Endothelial cell of umbilical vein (primary cell): ENCODE data around the gene STRA6. TPM values are rescaled to one million over a fixed set of nuclear protein-coding genes. Genes with fewer than 3 reads are reported as not detected.
A peak's percentile ranks its signal among the peaks of the same experiment; 100 is the strongest.

Experiments
- BruUV-seq: library from RNA; stranded (reverse); fragments of 400-500 nt; replicated peaks from 2 replicates; lab custom pipeline; 2021; lab: Mats Ljungman, UMichigan
- CTCF ChIA-PET: fragments of 300-600, 350-600 bp; sonication (Branson Sonifier 250); formaldehyde crosslinking; loops from one replicate; lab custom pipeline; 2021; ENCODE audit warnings: antibody characterized with exemption, inconsistent platforms; lab: Charles Lee
- POLR2A ChIA-PET: fragments of 300-600, 350-600 bp; sonication (Branson Sonifier 250); formaldehyde crosslinking; loops from one replicate; lab custom pipeline; 2021; ENCODE audit warnings: antibody characterized with exemption, inconsistent platforms; lab: Charles Lee
- DNase-seq: peaks from one replicate; pipeline ENCODE4 v3.0.0-alpha.2; 2011; ENCODE audit warnings: low read depth, low spot score
- FAIRE-seq: peaks from 2 replicates; lab custom pipeline; 2011; peaks lifted over from hg19 to GRCh38; lab: Jason Lieb, UNC
- H2AFZ ChIP-seq: 2 replicates; pipeline ENCODE4 v1.6.0; 2012; ENCODE audit warnings: low read depth, low read length, control low read depth, inconsistent platforms
- H3K27ac ChIP-seq: 2 replicates; pipeline ENCODE4 v1.5.1; 2011; ENCODE audit warnings: low read depth, mild to moderate bottlenecking, control low read depth, low read length, moderate library complexity; ENCODE audit not compliant: insufficient read depth
- H3K27me3 ChIP-seq, 2 experiments: 2 replicates each; pipeline versions ENCODE4 v1.6.0 to v1.6.1; 2011; ENCODE audit warnings: low read length in 2 of 2, mixed read lengths in 1 of 2; ENCODE audit not compliant: control insufficient read depth in 2 of 2, insufficient read depth in 2 of 2
- H3K36me3 ChIP-seq, 2 experiments: 2 replicates in 1 of 2; 3 replicates in 1 of 2; pipeline ENCODE4 v1.5.1; 2011; ENCODE audit warnings: low read length in 2 of 2, mild to moderate bottlenecking in 1 of 2, moderate library complexity in 1 of 2; ENCODE audit not compliant: control insufficient read depth in 2 of 2, insufficient read depth in 2 of 2; ENCODE audit errors: extremely low read depth in 1 of 2
- H3K4me1 ChIP-seq: 3 replicates; pipeline ENCODE4 v1.5.1; 2011; ENCODE audit warnings: mild to moderate bottlenecking, low read length; ENCODE audit not compliant: control insufficient read depth, insufficient read depth; ENCODE audit errors: extremely low read depth
- H3K4me2 ChIP-seq: 2 replicates; pipeline ENCODE4 v1.6.1; 2011; ENCODE audit warnings: low read length, control low read depth, mixed read lengths; ENCODE audit not compliant: insufficient read depth
- H3K4me3 ChIP-seq, 3 experiments: fragments of 200-600 bp in 1 of 3; sonication (generic), shearing (Covaris generic) in 1 of 3; replicated peaks in 1 of 3; 2 replicates each; pipeline ENCODE4 v1.5.1; 2011 to 2016; ENCODE audit warnings: control low read depth in 3 of 3, low read length in 3 of 3, mild to moderate bottlenecking in 2 of 3, inconsistent platforms in 1 of 3, low read depth in 1 of 3, moderate library complexity in 1 of 3; ENCODE audit not compliant: insufficient read depth in 1 of 3
- H3K79me2 ChIP-seq: 2 replicates; pipeline ENCODE4 v1.6.0; 2012; ENCODE audit warnings: low read length, inconsistent platforms; ENCODE audit not compliant: control insufficient read depth, insufficient read depth
- H3K9ac ChIP-seq: replicated peaks from 2 replicates; pipeline ENCODE3; 2011; ENCODE audit warnings: low read length, control low read depth; ENCODE audit not compliant: insufficient read depth; ENCODE audit errors: extremely low read depth
- H3K9me1 ChIP-seq: replicated peaks from 3 replicates; pipeline ENCODE4 v1.6.0; 2011; ENCODE audit warnings: mild to moderate bottlenecking, low read length; ENCODE audit not compliant: control insufficient read depth, insufficient read depth; ENCODE audit errors: extremely low read depth
- H3K9me3 ChIP-seq: replicated peaks from 2 replicates; pipeline ENCODE4 v1.5.1; 2012; ENCODE audit warnings: low read length, inconsistent platforms; ENCODE audit not compliant: control insufficient read depth, insufficient read depth
- H4K20me1 ChIP-seq: replicated peaks from 2 replicates; pipeline ENCODE3; 2011; ENCODE audit warnings: mild to moderate bottlenecking, low read length; ENCODE audit not compliant: control insufficient read depth, insufficient read depth; ENCODE audit errors: extremely low read depth
- EZH2 ChIP-seq: IDR thresholded peaks from 2 replicates; pipeline ENCODE4 v1.6.1; 2012; ENCODE audit warnings: borderline replicate concordance, low read depth, mild to moderate bottlenecking, moderate library complexity, low read length, inconsistent platforms; ENCODE audit not compliant: severe bottlenecking
- GATA2 ChIP-seq: IDR thresholded peaks from 2 replicates; pipeline ENCODE4 v1.7.0; 2011; ENCODE audit warnings: low read depth, mild to moderate bottlenecking, moderate library complexity, mixed read lengths, low read length; ENCODE audit not compliant: insufficient read length, insufficient read depth
- dilution Hi-C: fragments of 300-500 bp; cut with MboI; formaldehyde crosslinking; loops from one replicate; pipeline ENCODE4 v1.15.0; 2019; ENCODE audit warnings: low sequenced_read_pairs; ENCODE audit not compliant: extremely low pct_ligation_motif_present
- intact Hi-C: fragments of 100-400 bp; cut with micrococcal nuclease; formaldehyde crosslinking; loops from one replicate; pipeline ENCODE4 v1.10.0; 2022
- polyA plus RNA-seq, 4 experiments: library from polyadenylated mRNA; depleted of rRNA in 3 of 4; stranded (reverse) in 3 of 4; unstranded in 1 of 4; fragments of >200 nt; gene quantifications; 2 replicates each; pipeline versions ENCODE4 v1.2.1 to v1.2.3, GENCODE V29; 2011 to 2012; ENCODE audit warnings: missing spikeins in 1 of 4
- total RNA-seq: library from RNA; stranded (reverse); gene quantifications from 2 replicates; pipeline ENCODE4 v1.2.3, GENCODE V29; 2021
- TF ChIP-seq, protein P1 (sequence below), 2 donors: IDR thresholded peaks; 1 replicate in 1 of 2; 2 replicates in 1 of 2; pipeline ENCODE4 v1.5.1; 2011; ENCODE audit warnings: low read length in 2 of 2, mild to moderate bottlenecking in 2 of 2, moderate library complexity in 2 of 2, control low read depth in 1 of 2, inconsistent platforms in 1 of 2, low read depth in 1 of 2; ENCODE audit not compliant: insufficient read depth in 1 of 2; ENCODE audit errors: extremely low read depth in 1 of 2

The STRA6 gene
- total and polyA plus RNA-seq, 2 donors (not counting 3 experiments of a cell fraction or from before 2014, with no cell fraction given), result not detected

DNA sequence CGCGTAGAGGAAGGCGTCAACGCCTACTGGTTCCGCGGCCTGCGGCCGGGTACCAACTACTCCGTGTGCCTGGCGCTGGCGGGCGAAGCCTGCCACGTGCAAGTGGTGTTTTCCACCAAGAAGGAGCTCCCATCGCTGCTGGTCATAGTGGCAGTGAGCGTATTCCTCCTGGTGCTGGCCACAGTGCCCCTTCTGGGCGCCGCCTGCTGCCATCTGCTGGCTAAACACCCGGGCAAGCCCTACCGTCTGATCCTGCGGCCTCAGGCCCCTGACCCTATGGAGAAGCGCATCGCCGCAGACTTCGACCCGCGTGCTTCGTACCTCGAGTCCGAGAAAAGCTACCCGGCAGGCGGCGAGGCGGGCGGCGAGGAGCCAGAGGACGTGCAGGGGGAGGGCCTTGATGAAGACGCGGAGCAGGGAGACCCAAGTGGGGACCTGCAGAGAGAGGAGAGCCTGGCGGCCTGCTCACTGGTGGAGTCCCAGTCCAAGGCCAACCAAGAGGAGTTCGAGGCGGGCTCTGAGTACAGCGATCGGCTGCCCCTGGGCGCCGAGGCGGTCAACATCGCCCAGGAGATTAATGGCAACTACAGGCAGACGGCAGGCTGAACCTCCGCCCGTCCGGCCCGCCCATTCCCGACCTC lies 68.1 kb downstream of the STRA6 start:
- H3K4me3 ChIP-seq, result no peak overlapping the region
- H4K20me1 ChIP-seq, result no peaks in the 10 kb centered on the region
- no peaks in the 10 kb centered on the region for H3K9me1 ChIP-seq
- H3K27me3 ChIP-seq, result peaks cover 71 to 76% of the 10 kb centered on the region in 2 experiments
- dilution Hi-C loops, result no loop called here
- no peak overlapping the region for H3K9ac ChIP-seq
- intact Hi-C loops, result loop anchor here (2.0 to 5.0 kb wide), 3 partner anchors 44 to 182 kb away; no protein-coding TSS in a partner anchor
- no TSS peak for BruUV-seq
- H3K4me2 ChIP-seq, result no peak overlapping the region
- H3K36me3 ChIP-seq, result no peaks in the 10 kb centered on the region
- H3K79me2 ChIP-seq, result no peaks in the 10 kb centered on the region
- H3K4me1 ChIP-seq, result peaks cover 12% of the 10 kb centered on the region
- FAIRE-seq (peak; percentile 68), DNase-seq (peak; percentile 41)
- no peak overlapping the region for H3K27ac ChIP-seq
- ChIA-PET CTCF (interaction anchor here (0.7 to 2.6 kb wide), 17 partner anchors 9 to 188 kb away, joined by 3 to 23 read pairs (median 5); no protein-coding TSS in a partner anchor), POLR2A (interaction anchor here (0.5 kb wide), 1 partner anchor 449 kb away, joined by 6 read pairs; no protein-coding TSS in a partner anchor)
- H2AFZ ChIP-seq, result no peak overlapping the region
- TF ChIP-seq GATA2, result no peak
- peak; percentile 75 for TF ChIP-seq EZH2
- TF ChIP-seq, protein P1, sequence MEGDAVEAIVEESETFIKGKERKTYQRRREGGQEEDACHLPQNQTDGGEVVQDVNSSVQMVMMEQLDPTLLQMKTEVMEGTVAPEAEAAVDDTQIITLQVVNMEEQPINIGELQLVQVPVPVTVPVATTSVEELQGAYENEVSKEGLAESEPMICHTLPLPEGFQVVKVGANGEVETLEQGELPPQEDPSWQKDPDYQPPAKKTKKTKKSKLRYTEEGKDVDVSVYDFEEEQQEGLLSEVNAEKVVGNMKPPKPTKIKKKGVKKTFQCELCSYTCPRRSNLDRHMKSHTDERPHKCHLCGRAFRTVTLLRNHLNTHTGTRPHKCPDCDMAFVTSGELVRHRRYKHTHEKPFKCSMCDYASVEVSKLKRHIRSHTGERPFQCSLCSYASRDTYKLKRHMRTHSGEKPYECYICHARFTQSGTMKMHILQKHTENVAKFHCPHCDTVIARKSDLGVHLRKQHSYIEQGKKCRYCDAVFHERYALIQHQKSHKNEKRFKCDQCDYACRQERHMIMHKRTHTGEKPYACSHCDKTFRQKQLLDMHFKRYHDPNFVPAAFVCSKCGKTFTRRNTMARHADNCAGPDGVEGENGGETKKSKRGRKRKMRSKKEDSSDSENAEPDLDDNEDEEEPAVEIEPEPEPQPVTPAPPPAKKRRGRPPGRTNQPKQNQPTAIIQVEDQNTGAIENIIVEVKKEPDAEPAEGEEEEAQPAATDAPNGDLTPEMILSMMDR (IDR thresholded peaks at IDR 0.05; ENCODE audit: extremely low read depth in 1 of 2, insufficient read depth in 1 of 2, low read depth in 1 of 2, low read length in 2 of 2), result peak; percentile 48 to 74
- H3K9me3 ChIP-seq, result no peaks in the 10 kb centered on the region
